KMS-11 (cell line): ENCODE data around the gene STX8.

ENCODE experiments used
- H2AFZ ChIP-seq: fragments of 200-600 bp; sonication (generic); 2 replicates; pipeline ENCODE4 v1.6.1; 2016; ENCODE audit warnings: antibody characterized with exemption, mixed run types, low read depth
- H3K27ac ChIP-seq: fragments of 200-600 bp; sonication (generic); 2 replicates; pipeline ENCODE4 v1.6.1; 2016; ENCODE audit warnings: mild to moderate bottlenecking, mixed run types
- H3K27me3 ChIP-seq: fragments of 200-600 bp; sonication (generic); 2 replicates; pipeline ENCODE4 v1.6.1; 2017; ENCODE audit warnings: mild to moderate bottlenecking, low read depth, mixed run types, moderate library complexity; ENCODE audit not compliant: insufficient read depth
- H3K36me3 ChIP-seq: fragments of 200-600 bp; sonication (generic); 2 replicates; pipeline ENCODE4 v1.6.1; 2017; ENCODE audit warnings: mild to moderate bottlenecking, mixed run types; ENCODE audit not compliant: insufficient read depth
- H3K4me1 ChIP-seq: fragments of 200-600 bp; sonication (generic); 2 replicates; pipeline ENCODE4 v1.6.1; 2016; ENCODE audit warnings: mild to moderate bottlenecking, low read depth, mixed run types; ENCODE audit not compliant: poor library complexity, severe bottlenecking
- H3K4me2 ChIP-seq: fragments of 200-600 bp; sonication (generic); 2 replicates; pipeline ENCODE4 v1.7.0; 2016; ENCODE audit warnings: mild to moderate bottlenecking, mixed run types
- H3K4me3 ChIP-seq: fragments of 200-600 bp; sonication (generic); IDR thresholded peaks from 2 replicates; pipeline ENCODE4 v1.6.1; 2017; ENCODE audit warnings: low read depth, low read length, mixed read lengths; ENCODE audit not compliant: insufficient read depth
- H3K79me2 ChIP-seq: fragments of 200-600 bp; sonication (generic); 2 replicates; pipeline ENCODE4 v1.6.1; 2016; ENCODE audit warnings: low read depth, mixed run types; ENCODE audit not compliant: insufficient read depth
- H3K9ac ChIP-seq: fragments of 200-600 bp; sonication (generic); 2 replicates; pipeline ENCODE4 v1.6.1; 2016; ENCODE audit warnings: mild to moderate bottlenecking, mixed run types
- H4K20me1 ChIP-seq: fragments of 200-600 bp; sonication (generic); 2 replicates; pipeline ENCODE4 v1.6.1; 2016; ENCODE audit warnings: mild to moderate bottlenecking, mixed run types; ENCODE audit not compliant: insufficient read depth
- TF ChIP-seq, protein P1 (sequence below): fragments of 200-600 bp; sonication (generic); conservative IDR thresholded peaks from 2 replicates; pipeline ENCODE4 v1.6.1; 2017; ENCODE audit warnings: low read depth, mild to moderate bottlenecking, antibody characterized with exemption, low read length, moderate library complexity, mixed read lengths

STX8 gene

DNA sequence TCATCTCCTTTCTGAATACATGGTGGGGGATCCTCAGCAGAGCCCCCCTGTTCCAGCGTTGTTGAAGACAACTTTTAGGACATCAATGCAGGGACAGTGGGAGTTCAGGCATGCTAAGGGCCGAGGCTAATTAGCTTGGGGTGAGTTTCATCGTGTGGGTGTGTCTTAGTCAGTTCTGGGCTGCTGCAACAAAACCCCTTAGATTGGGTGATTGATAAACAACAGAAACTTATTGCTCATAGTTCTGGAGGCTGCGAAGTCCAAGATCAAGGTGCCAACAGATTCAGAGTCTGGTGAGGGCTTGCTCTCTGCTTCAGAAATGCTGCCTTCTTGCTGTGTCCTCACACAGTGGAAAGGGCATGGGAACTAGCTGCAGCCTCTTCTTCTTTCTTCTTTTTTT, 340.3 kb downstream of the STX8 start:
- Histone ChIP-seq H3K79me2 (no peaks in the 10 kb centered on the region), H3K27ac (no peak overlapping the region), H3K27me3 (no peaks in the 10 kb centered on the region), H4K20me1 (no peaks in the 10 kb centered on the region), H3K9ac (no peak overlapping the region), H3K4me1 (no peaks in the 10 kb centered on the region), H2AFZ (no peak overlapping the region), H3K36me3 (no peaks in the 10 kb centered on the region), H3K4me3 (no peak overlapping the region), H3K4me2 (no peak overlapping the region)
- TF ChIP-seq, protein P1, sequence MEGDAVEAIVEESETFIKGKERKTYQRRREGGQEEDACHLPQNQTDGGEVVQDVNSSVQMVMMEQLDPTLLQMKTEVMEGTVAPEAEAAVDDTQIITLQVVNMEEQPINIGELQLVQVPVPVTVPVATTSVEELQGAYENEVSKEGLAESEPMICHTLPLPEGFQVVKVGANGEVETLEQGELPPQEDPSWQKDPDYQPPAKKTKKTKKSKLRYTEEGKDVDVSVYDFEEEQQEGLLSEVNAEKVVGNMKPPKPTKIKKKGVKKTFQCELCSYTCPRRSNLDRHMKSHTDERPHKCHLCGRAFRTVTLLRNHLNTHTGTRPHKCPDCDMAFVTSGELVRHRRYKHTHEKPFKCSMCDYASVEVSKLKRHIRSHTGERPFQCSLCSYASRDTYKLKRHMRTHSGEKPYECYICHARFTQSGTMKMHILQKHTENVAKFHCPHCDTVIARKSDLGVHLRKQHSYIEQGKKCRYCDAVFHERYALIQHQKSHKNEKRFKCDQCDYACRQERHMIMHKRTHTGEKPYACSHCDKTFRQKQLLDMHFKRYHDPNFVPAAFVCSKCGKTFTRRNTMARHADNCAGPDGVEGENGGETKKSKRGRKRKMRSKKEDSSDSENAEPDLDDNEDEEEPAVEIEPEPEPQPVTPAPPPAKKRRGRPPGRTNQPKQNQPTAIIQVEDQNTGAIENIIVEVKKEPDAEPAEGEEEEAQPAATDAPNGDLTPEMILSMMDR: no peak

DNA sequence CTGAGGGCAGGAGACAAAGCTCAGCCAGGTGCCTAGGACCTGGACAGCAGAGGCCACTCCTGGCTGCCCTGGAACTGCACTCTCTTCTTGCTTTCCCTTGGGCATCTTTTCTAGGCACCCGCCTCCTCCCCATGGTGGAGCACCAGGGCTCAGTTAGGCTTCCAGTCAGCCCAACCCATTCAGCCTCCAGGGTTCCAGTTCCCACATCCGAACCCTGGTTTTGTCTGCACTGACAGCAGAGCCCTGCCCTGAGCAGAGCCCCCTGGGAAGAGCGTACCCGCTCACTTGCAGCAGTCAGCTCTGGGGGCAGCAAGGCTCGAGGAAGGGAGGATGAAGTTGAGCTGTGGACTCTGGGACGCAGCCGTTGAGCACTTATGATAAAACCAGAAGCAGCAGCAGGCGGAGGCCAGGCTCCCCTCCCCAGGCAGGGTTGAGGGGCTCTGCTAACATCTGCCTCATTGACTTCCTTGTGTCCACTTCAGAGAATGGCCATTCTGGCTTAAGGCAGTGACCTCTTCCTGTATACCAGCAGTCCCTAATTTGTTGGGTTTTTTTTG, 341.2 kb downstream of the STX8 start:
- Histone ChIP-seq H3K9ac (no peak overlapping the region), H3K27me3 (no peaks in the 10 kb centered on the region), H3K4me2 (no peak overlapping the region), H2AFZ (no peak overlapping the region), H3K4me1 (no peaks in the 10 kb centered on the region), H3K36me3 (no peaks in the 10 kb centered on the region), H3K27ac (no peak overlapping the region), H3K4me3 (no peak overlapping the region), H4K20me1 (no peaks in the 10 kb centered on the region), H3K79me2 (no peaks in the 10 kb centered on the region)
- TF ChIP-seq, protein P1: no peak

DNA sequence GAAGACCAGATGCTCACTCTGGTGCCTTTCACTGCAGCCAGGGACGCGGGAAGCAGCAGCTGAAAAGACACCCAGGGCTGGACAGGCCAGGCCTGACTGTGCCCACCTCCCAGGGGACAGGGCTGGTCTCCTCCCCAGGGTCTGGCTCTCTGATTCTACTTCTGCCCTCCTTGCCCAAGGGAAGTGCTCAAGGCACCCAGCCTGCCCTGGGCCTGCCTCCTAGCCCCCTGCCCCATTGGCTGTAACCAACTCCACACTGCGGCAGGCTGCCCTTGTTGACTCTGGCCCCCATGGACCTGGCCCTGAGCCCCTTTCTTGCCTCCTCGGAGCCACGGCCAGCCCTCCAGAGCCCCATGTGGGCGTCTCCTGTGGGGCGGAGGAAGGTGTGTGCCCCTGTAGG, 341.9 kb downstream of the STX8 start:
- H3K4me1 ChIP-seq: no peaks in the 10 kb centered on the region
- H3K9ac ChIP-seq: no peak overlapping the region
- no peak overlapping the region for H3K4me2 ChIP-seq
- H3K4me3 ChIP-seq: no peak overlapping the region
- TF ChIP-seq, protein P1: no peak
- H4K20me1 ChIP-seq: no peaks in the 10 kb centered on the region
- no peaks in the 10 kb centered on the region for H3K79me2 ChIP-seq
- no peak overlapping the region for H3K27ac ChIP-seq
- no peak overlapping the region for H2AFZ ChIP-seq
- no peaks in the 10 kb centered on the region for H3K27me3 ChIP-seq
- H3K36me3 ChIP-seq: no peaks in the 10 kb centered on the region

DNA sequence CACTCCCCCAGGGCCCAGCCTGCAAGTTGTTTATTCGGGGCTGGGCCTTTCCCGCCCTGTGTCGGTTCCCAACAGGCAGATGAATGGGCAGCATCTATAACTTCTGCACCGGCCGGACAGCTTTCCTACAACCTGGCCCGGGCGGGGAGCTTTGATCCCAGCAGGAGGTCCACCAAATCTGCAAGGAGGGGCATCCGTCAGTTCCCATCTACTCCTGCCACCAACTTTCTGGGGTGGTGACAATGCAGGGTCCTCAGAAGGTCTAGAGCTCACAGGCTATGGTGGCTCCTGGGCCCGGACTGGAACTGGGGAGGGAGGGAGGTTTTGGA, 342.4 kb downstream of the STX8 start:
- H3K4me1 ChIP-seq: no peaks in the 10 kb centered on the region
- no peak overlapping the region for H3K4me2 ChIP-seq
- no peaks in the 10 kb centered on the region for H3K36me3 ChIP-seq
- H3K27ac ChIP-seq: no peak overlapping the region
- H4K20me1 ChIP-seq: no peaks in the 10 kb centered on the region
- H3K9ac ChIP-seq: no peak overlapping the region
- H3K27me3 ChIP-seq: no peaks in the 10 kb centered on the region
- H3K4me3 ChIP-seq: no peak overlapping the region
- TF ChIP-seq, protein P1: no peak
- no peak overlapping the region for H2AFZ ChIP-seq
- no peaks in the 10 kb centered on the region for H3K79me2 ChIP-seq
